ENCODE data around the gene GATD1.

GRCh38 chr11:747158-748006, 29.9 kb downstream of the GATD1 start, which contains the start of gene TALDO1:
- TF ChIP-seq, protein P1, sequence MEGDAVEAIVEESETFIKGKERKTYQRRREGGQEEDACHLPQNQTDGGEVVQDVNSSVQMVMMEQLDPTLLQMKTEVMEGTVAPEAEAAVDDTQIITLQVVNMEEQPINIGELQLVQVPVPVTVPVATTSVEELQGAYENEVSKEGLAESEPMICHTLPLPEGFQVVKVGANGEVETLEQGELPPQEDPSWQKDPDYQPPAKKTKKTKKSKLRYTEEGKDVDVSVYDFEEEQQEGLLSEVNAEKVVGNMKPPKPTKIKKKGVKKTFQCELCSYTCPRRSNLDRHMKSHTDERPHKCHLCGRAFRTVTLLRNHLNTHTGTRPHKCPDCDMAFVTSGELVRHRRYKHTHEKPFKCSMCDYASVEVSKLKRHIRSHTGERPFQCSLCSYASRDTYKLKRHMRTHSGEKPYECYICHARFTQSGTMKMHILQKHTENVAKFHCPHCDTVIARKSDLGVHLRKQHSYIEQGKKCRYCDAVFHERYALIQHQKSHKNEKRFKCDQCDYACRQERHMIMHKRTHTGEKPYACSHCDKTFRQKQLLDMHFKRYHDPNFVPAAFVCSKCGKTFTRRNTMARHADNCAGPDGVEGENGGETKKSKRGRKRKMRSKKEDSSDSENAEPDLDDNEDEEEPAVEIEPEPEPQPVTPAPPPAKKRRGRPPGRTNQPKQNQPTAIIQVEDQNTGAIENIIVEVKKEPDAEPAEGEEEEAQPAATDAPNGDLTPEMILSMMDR (conservative IDR thresholded peaks at IDR 0.05; ENCODE audit: low read length): peak; percentile 49; the same call in 1 of the 2 replicates
- no peak for TF ChIP-seq EZH2phosphoT487 (IDR thresholded peaks at IDR 0.05; ENCODE audit: borderline replicate concordance, low read depth, low read length)
